NT2/D1 (cell line): ENCODE results near the gene AARS2.

Experiments
- SUZ12 ChIP-seq: IDR thresholded peaks from 2 replicates; pipeline ENCODE4 v1.6.1; 2011; ENCODE audit not compliant: insufficient read length, insufficient read depth; ENCODE audit errors: extremely low read depth
- YY1 ChIP-seq: IDR thresholded peaks from 2 replicates; pipeline ENCODE4 v1.6.1; 2011; ENCODE audit not compliant: insufficient read length, insufficient read depth

- no peak for TF ChIP-seq YY1
- no peak for TF ChIP-seq SUZ12
Measured at GRCh38 chr6:44339763-44340625, 26.8 kb upstream of the AARS2 start.
